Body of pancreas (tissue), 4 donors: ENCODE measurements around the gene CASTOR1.

Source experiments
- CTCF ChIP-seq, 7 experiments: fragments of 450-650 bp in 4 of 7; fragments of 200-600 bp in 3 of 7; sonication (generic) in 3 of 7; IDR thresholded peaks; one replicate each; pipeline ENCODE4 v1.5.1; 2016 to 2019; ENCODE audit warnings: antibody characterized with exemption in 7 of 7
- POLR2A ChIP-seq, 3 donors: fragments of 450-650 bp; IDR thresholded peaks; one replicate each; pipeline ENCODE4 v1.6.1; 2016; ENCODE audit warnings: antibody characterized with exemption in 3 of 3, mild to moderate bottlenecking in 2 of 3

- no peak for TF ChIP-seq CTCF (IDR thresholded peaks at IDR 0.05)
- no peak for TF ChIP-seq POLR2A (IDR thresholded peaks at IDR 0.05)
Observed at GRCh38 chr22:30285176-30285845, 4.0 kb downstream of the CASTOR1 start.
